ENCODE measurements around the gene RPTOR.
"Not testable (repeated sequence)": the region's sequence is repeated elsewhere in the genome, so short reads cannot be mapped to it uniquely, and the experiment has no call there.

RPTOR gene

GRCh38 chr17:80558046-80558445 is 13.4 kb downstream of the RPTOR start:
- DNase-seq: no peak

- no peak for DNase-seq
These were observed 15.2 kb downstream of the RPTOR start for GRCh38 chr17:80559825-80560251.

GRCh38 chr17:80561541-80562114 is 17.0 kb downstream of the RPTOR start:
- DNase-seq: no peak

GRCh38 chr17:80564545-80564944 is 19.9 kb downstream of the RPTOR start:
- DNase-seq: no peak

GRCh38 chr17:80565343-80566053 is 20.9 kb downstream of the RPTOR start:
- no peak for DNase-seq

GRCh38 chr17:80566054-80566400 is 21.4 kb downstream of the RPTOR start:
- DNase-seq: no peak

- DNase-seq: no peak
These were observed 23.6 kb downstream of the RPTOR start for GRCh38 chr17:80568246-80568645.

- DNase-seq: no peak
These were observed 25.3 kb downstream of the RPTOR start for GRCh38 chr17:80569924-80570323.

DNA sequence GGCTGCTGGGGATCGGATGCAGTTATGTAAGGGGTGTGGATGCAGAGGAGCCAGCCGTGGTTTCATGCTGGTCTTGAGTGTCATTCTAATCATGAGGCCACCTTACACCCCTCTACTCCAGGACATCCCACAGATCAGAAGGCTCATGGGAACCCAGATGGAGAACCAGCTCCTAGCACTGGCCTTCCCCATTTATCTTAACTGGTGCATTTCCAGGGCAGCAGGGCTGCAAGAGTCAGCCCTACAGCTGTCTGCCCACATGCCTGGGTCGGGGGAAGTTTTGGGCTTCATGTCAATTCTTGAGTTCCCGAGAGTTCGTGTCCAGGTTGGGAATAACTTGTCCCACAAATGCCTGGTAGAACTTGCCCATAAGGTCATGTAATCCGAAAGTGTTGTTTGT is 29.1 kb downstream of the RPTOR start:
- DNase-seq: no peak

GRCh38 chr17:80574496-80574895 is 29.9 kb downstream of the RPTOR start:
- no peak for DNase-seq

GRCh38 chr17:80575057-80575875 is 30.6 kb downstream of the RPTOR start:
- peak; percentile 68 for DNase-seq

DNA sequence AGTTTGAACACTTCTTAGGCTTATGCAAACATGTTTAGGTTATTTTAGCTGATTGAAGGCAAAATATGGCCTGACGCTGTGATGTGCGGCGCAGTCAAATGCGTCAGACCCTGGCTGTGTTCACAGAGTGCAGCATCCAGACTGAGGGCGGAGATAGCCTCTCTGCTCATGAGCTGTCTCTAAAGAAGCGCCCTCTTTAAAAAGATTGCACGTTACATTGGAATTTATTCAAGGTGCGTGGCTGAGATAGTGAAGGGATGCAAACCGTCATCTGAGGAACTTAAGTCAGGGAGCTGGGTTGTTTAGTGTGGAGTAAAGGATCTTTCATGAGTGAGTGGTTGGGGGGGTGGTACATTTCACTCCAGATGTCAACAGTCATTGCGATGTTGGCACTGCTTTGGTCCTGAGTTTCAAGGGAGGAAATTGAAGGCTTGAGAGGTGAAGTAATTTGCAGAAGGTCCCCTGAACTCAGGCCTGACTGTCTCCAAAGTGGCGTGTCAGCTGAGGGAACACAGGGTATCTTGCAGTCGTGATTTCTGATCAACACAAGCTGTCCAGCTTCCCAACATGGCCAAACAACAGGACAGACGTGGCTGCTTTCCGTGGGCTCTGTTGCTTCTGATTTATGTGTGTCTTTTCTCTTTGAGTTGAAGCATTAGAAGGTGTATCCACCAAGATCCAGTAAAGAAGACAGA is 33.4 kb downstream of the RPTOR start:
- DNase-seq: no peak

GRCh38 chr17:80578668-80579388 is 34.2 kb downstream of the RPTOR start:
- not testable (repeated sequence) for DNase-seq

- DNase-seq: no peak
These were observed 37.5 kb downstream of the RPTOR start for GRCh38 chr17:80582165-80582564.

- no peak for DNase-seq
These were observed 39.7 kb downstream of the RPTOR start for GRCh38 chr17:80584176-80584905.

DNA sequence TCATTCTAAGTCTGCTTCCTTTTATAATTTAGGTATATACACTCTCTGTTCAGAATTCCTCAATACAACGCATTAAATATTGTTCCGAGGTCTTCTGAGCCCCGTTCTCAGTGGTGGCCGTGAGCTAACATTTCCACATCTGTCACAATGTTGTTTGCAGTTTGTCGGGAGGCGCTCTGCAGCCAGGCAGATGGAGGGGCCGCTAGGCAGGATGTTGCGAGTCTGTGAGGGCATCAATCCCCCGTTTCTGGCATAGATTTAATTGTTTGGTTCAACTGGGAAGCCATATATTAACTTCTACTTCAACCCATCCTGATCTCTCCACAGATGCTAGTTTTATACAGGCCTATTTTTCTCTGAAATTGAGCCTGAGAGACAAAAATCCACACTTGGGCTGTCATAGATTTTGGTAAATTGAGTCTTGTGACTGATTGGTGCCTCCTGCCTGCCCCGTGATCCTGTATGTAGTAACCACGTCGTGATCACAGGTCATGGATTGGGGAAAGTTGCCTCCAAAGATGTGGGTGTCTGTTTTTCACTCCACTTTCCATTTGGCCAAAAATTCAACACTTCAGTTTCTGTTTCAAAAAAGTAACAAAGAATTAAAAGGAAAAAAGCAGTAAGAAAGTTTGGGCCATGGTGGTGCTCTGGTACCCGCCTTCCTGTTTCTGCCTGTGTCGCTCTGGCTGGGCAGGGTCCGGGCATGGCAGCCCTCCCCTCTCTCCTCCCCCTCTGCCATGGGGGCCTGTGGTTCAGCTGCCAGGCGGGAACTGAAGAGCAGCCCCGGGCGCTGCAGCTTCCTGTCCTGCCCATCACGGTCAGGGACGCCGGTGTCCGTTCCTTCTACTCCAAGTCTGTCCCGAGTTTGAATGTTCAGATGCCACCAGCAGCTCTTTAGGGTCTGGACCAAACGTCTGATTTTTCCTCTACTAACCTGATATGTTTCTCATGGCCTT is 41.5 kb downstream of the RPTOR start:
- peak; percentile 49 for DNase-seq

DNA sequence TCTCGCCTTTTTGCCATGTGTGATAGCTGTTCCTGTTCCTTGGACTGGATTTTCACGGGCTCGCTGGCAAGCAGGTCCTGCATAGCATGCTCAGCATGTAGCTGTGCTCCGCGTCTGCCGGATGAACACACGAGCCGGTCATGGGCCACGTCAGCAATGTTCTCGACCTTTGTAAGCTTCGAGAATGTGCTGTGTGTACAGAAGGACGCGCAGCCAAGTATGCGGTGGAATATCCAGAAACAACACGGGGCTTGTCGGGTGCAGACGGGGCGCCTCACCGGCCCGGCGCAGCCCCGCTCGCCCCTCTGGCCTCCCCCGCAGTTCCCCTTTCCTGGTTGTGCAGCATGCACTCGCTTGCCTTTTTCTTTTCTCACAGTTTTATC is 42.2 kb downstream of the RPTOR start:
- no peak for DNase-seq

- no peak for DNase-seq
These were observed 44.2 kb downstream of the RPTOR start for GRCh38 chr17:80588702-80589383.

DNA sequence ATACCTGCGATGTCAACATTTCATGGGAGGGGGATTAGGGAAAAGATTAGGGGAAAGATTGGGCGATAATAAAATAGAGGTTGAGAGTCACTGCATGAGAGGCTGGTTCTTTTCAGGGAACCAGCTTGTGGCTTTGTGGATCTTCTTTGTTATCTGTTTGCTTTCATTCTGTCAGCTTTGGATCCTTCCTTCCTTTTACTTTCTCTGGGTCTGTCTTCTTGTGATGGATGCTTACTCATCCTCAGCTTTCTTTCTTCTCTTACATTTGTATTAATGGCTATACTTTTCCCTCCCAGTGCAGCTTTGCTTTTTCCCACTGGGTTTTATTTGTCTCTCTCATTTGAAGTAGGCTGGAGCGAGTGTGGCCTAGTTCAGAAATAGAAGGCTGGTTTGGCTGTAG is 47.1 kb downstream of the RPTOR start:
- DNase-seq: no peak

DNA sequence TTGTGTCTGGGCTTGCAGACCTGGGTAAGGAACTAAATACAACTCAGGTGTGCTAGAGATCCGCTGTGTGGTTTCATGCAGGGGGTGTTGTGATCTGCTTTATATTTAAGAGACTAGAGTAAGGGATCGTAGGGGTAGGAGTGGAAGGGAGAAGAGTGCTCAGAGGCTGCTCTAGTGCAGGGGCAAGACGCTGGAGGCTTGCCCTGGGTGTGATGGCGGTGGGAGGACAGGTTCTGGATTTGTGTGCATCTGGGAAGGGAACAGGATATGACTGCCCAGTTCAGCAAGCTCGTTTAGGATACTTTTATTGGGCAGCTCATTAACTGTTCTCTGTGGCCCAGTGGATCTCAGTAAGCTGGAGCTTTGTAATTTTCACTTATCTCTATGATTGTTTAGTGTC is 47.6 kb downstream of the RPTOR start:
- no peak for DNase-seq
